ENCODE results near the gene FAM83B.
"Not testable (repeated sequence)": the region's sequence is repeated elsewhere in the genome, so short reads cannot be mapped to it uniquely, and the experiment has no call there.

Gene FAM83B, protein sequence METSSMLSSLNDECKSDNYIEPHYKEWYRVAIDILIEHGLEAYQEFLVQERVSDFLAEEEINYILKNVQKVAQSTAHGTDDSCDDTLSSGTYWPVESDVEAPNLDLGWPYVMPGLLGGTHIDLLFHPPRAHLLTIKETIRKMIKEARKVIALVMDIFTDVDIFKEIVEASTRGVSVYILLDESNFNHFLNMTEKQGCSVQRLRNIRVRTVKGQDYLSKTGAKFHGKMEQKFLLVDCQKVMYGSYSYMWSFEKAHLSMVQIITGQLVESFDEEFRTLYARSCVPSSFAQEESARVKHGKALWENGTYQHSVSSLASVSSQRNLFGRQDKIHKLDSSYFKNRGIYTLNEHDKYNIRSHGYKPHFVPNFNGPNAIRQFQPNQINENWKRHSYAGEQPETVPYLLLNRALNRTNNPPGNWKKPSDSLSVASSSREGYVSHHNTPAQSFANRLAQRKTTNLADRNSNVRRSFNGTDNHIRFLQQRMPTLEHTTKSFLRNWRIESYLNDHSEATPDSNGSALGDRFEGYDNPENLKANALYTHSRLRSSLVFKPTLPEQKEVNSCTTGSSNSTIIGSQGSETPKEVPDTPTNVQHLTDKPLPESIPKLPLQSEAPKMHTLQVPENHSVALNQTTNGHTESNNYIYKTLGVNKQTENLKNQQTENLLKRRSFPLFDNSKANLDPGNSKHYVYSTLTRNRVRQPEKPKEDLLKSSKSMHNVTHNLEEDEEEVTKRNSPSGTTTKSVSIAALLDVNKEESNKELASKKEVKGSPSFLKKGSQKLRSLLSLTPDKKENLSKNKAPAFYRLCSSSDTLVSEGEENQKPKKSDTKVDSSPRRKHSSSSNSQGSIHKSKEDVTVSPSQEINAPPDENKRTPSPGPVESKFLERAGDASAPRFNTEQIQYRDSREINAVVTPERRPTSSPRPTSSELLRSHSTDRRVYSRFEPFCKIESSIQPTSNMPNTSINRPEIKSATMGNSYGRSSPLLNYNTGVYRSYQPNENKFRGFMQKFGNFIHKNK

DNA sequence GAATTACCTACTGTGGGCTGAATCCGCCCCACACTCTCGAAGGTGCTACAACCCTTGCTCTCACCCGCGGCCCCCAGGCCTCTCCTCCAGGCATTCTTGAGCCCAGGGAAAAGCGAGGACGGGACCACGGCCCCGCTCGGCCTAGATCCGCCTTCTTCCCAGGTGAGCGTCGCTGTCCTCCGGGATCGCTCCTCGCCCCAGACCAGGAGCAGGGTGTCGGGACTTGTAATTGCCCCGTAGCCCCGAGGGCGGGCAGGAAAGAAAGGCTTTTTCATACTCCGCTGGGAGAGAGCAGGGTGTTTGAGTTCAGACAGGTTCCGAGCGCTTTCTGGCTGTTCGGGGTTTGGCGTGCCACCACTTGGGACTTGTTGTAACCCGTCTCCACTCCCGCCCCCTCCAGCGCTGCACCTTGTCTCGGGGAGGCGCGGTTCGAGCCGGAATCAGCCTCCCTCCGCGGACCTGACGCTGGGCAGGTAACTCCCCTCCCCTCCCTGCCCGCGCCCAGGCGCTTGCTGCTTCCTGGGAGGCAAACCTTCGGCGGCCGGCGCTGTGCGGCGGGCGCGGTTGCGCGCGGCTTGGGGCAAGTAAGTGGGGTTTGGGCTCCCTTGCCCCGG, at the start of gene FAM83B:
FAM83B (plus strand) TSS at position 529 of the 614 bp plus-strand sequence. CDS start 23,476 bp downstream, outside the sequence.
- in situ Hi-C loops (cut with MboI; ENCODE audit: low sequenced_read_pairs) = no loop called here

DNA sequence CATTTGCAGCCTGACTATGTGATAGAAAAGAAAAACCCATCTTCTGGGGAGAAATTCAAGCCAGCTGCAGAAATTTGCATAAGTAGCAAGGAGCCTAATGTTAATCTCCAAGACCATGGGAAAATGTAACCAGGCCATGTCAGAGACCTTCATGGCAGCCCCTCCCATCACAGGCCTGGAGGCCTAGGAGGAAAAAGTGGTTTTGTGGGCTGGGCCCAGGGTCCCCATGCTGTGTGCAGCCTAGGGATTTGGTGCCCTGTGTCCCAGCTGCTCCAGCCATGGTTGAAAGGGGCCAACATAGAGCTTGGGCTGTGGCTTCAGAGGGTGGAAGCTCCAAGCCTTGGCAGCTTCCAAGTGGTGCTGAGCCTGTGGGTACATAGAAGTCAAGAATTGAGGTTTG, 49.7 kb upstream of the FAM83B start:
- in situ Hi-C loops (cut with MboI; ENCODE audit: low sequenced_read_pairs) = not testable (repeated sequence)

DNA sequence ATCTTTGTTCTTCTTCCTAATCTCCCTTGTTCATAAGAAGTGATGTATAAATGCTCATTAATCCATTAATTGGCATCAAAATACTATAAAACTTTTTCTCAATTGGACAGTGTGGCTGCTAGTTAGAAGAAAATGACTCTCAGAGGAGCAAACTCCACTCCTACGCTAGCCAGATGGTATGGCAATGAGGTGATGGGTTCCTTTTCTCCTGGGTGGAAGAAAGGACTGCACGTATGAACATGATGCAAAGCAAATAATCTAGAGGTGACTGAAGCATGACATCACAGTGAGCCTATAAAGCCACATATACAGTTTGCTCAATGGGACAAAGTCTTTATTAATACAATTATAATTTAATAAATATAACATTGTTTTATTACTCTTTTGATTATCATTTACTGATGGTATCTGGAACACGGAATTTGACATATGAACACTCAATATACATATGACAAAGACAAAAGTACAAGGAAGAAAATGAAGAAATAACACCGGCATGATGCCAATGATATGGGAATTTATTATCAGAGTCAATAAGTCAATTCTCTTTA, 46.4 kb upstream of the FAM83B start:
- in situ Hi-C loops (cut with MboI; ENCODE audit: low sequenced_read_pairs) = no loop called here

DNA sequence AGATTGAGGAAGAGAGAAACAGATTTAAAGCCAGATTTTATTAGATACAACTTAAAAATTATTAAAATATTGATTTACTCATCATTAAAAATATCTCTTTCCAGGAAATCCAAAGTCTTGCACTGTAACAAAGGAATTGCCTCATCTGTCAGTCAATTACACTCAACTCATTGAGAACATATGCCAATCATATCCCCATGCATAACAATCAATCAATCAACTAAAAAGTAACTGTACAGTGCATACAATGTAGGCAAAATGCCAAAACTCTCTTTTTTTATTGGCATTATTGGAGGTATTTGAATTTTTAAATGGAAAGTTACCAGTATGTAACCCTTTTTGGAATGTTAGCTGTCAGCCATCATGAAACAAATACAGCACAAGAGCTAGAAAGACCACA, 45.3 kb upstream of the FAM83B start:
- in situ Hi-C loops (cut with MboI; ENCODE audit: low sequenced_read_pairs) = no loop called here

DNA sequence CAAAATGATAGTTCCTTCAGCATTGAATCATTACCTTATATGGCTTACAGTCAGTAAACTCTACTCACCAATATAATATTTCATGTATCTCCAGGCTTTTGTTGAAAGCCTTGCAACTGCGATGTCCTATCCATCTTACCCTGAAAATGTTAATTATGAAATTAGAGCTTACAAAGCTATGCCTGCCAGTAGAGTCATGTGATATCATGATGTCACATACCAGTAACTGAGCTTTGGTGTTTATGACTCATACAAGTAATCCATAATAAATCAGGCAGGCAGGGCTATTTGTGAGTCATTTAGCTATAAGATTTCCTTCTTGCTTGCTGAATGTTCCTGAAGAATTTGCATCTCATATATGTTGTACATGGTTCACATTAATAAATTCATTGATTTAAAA, 44.9 kb upstream of the FAM83B start:
- in situ Hi-C loops (cut with MboI; ENCODE audit: low sequenced_read_pairs) = no loop called here

DNA sequence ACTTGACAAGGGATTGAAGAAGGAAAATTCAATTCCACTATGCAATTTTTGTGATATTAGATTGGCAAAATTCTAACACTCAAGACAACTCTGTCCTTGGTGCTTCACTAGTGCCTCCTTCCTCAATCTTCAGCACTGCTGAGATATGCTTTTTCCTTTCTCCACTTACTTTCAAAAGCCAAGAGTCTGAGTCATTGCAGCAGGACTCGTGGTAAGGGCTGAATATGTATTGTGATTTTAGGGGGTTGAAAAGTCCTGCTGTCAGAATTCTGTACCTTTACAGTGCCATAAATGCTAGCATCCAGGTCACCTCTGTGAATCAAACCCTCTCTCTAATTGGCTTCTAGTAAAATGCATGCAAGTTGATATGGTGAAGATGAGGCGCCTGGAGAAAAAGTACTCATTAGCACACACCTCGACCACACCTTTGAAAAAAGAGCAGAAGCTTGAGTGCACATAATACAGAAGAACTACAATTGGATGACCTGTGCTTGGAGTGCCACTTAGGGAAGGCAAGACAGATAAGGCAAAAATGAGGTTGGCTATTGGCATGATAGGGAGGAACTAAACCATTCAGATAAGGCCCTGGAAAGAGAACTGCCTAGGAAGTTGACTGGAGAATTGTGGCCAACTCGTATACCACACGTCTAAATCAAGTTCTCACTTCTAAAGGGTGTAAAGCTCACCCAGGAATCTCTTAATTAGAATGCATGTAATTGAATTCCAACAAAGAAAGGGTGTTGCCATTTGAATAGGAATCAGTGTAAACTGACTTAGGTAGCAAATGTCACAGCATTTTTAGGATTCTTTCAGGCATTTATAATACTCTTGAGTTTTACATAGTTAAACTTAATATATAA, 43.6 kb upstream of the FAM83B start:
- in situ Hi-C loops (cut with MboI; ENCODE audit: low sequenced_read_pairs) = no loop called here

DNA sequence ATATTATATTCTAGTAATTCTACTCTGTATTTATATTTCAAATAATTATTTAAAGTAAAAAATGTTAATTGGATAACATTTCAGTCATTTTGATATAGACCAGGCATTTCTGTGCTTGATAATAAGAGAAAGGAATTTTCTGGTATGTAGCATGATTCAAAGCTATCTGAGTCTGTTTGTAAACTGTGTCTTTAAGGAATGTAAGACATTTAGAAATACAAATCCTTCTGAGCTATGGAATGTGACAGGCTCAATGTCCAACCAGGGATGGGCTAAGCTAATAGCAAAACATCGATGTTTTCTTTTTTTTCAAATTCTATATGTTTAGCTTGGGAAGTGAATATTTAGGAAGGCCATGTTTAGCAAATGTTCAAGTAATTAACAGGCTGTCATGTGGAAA, 41.5 kb upstream of the FAM83B start:
- in situ Hi-C loops (cut with MboI; ENCODE audit: low sequenced_read_pairs) = no loop called here

DNA sequence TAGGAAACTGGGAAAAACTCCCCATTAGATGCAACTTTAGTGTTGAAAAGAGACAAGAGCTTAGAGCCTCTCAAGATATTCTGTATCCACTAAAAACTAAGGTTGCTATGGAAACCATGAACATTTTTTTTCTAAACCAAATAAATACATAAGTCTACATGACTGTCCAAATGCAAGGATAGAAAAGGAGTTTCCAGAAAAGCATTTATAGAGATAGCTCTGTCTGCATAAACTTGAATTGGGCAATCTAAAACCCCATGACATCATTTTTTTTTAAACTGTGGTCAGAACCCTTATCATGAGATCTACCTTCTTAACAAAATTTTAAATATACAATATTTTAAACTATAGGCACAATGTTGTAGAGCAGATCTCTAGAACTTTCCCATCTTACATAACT, 36.4 kb upstream of the FAM83B start:
- in situ Hi-C loops (cut with MboI; ENCODE audit: low sequenced_read_pairs) = no loop called here

DNA sequence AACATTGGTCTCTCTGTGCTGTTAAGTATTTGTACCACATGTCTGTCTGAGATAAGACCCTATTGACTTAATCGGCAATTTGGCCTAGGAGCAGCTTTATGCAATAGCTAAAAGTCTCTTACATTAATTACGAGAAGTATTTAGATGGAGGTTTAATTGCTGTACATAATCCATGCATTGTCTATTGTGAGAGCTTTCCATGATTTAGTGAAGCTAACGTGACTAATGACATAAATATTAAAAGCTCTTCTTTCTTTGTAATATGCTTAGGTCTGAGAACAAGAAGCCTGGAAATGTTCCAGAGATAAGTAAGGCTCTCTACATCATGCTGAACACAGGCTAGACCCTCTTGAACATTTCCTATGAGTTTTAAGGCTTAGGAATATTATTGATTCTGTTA, 32.7 kb upstream of the FAM83B start:
- in situ Hi-C loops (cut with MboI; ENCODE audit: low sequenced_read_pairs) = no loop called here

DNA sequence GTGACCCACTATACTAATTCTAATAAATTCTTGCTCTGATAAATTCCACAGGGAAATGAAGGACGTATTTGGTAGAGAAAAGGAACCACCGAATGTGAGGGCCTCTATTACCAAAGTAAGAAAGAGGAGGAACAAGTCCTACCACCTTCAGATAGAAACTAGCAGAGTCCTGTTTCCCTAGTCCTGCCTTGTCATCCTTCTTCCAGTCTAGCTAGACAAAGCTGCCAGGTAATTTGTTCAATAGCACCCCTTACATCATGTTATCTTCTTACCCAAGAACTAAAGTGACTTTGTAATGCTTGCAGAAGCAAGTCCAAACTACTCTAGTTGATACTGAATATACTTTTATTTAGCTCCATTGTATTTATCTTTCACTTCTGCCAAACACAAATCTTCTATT, 29.3 kb upstream of the FAM83B start:
- in situ Hi-C loops (cut with MboI; ENCODE audit: low sequenced_read_pairs) = no loop called here

DNA sequence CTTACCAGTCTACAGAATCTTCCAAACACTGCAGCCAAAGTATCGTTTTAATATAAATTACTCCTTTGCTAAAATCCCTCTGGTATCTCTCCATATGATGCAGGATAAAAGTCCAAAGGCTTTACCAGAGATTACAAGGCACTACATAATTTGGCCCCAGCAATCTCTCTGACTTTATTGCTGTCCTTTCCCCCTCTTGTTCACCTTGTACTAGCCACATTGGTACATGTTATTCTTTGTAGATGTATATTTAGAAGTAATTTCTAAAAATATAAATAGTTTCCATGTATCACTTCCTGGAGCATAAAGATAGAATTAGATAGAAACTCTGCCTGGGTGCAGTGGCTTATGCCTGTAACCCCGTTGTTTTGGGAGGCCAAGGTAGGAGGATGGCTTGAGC, 28.7 kb upstream of the FAM83B start:
- in situ Hi-C loops (cut with MboI; ENCODE audit: low sequenced_read_pairs) = no loop called here

DNA sequence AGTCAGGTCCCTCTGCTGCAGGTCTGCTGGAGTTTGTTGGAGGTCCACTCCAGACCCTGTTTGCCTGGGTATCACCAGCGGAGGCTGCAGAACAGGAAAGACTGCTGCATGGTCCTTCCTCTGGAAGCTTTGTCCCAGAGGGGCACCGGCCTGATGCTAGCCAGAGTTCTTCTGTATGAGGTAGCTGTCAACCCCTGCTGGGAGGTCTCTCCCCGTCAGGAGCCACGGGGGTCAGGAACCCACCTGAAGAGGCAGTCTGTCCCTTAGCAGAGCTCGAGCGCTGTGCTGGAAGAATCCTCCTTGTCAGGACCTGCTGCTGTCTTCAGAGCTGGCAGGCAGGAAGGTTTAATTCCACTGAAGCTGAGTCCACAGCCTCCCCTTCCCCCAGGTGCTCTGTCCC, 22.3 kb upstream of the FAM83B start:
- in situ Hi-C loops (cut with MboI; ENCODE audit: low sequenced_read_pairs) = not testable (repeated sequence)

DNA sequence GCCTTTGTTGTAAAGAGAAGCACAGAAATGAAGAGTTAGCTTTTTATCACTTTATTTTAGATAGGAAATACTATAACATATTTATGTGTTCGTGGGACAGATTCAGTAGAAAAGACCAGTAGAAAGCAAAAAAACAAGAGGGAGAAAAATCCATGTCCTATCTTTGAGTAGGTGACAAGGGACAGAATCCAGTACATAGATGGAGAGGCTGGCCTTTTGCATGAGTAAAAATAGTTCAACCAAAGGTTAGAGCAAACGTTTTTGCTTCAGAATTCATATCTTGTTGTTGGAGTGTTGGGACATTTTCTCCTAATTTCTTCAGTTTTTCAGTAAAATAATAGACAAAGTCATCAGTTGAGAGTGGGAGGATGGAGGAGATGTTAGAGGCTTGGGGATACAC, 19.6 kb upstream of the FAM83B start:
- in situ Hi-C loops (cut with MboI; ENCODE audit: low sequenced_read_pairs) = no loop called here

DNA sequence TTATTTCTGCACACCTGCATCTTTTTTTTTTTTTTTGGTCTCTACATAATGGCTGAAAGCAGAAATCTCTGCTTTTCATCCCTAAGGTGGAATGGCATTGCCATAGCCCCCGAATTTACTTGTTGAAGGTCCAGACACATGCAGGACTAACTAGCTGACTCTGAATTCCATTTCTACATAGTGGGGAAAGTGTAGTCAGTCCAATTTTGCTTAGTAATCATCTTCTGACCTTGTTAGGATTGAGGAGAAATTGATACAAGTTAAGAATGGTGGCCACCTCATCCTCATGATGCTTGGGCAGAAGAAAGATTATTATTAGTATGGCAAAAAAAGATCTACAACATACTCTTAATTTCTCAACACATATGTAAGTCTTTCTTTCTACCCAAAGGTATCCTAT, 16.4 kb upstream of the FAM83B start:
- in situ Hi-C loops (cut with MboI; ENCODE audit: low sequenced_read_pairs) = no loop called here

DNA sequence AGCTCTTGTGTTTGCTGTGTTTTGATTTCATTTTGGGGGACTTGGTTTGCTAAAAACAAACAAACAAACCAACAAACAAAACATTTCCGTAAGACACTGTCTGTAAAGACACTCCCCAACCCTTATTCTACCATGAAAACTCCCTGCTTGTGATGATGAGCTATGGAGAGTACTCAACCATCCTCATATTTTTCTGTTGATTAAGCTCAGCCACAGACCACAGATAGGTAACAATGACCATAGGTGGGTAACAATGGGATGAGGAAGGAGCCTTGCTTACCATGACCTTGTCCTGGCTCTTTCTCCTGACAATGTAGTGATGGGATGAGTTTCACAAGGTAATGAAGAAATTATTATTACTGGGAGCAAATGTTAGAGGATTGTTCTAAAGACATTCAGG, 11.4 kb upstream of the FAM83B start:
- in situ Hi-C loops (cut with MboI; ENCODE audit: low sequenced_read_pairs) = no loop called here

DNA sequence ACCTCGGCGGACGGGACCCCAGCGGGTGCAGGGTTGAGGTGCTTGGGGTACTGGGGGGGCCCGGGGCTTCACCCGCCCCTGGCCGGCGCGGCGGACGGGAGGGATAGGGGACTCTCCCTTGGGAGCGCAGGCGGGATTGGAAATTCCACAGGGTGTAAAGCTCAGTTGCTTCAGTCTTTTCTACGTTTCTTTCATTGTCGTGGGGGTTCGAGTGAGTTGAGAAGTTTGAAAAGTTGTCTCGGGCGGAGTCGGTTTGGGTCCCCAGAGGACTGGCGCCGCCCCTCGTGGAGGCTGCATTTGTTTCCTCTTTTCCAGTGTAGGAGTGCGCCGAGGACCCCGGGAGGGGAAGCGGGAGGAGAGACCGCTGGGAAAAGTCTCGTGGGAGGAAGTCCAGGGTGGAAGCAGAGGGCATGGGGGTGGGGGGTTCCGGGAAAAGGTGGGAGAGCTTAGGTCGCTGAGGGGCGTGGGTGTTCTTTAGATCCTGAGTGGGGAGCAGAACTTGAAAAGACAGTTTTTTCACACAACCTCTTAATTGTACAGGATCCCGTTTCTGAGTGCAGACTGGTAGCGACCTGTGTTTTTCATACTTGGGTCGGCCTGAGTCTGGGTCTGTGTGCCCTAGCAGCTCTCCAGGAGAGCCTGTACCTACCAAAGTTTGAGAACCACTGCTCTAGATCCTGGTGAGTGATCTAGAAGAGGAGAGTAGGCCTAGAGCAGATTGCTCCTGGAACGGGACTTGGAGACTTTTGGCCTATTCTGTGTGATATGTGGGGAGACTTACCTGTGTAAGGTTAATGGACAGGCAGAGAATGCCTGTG, 495 bp downstream of the FAM83B start:
- in situ Hi-C loops (cut with MboI; ENCODE audit: low sequenced_read_pairs) = no loop called here

DNA sequence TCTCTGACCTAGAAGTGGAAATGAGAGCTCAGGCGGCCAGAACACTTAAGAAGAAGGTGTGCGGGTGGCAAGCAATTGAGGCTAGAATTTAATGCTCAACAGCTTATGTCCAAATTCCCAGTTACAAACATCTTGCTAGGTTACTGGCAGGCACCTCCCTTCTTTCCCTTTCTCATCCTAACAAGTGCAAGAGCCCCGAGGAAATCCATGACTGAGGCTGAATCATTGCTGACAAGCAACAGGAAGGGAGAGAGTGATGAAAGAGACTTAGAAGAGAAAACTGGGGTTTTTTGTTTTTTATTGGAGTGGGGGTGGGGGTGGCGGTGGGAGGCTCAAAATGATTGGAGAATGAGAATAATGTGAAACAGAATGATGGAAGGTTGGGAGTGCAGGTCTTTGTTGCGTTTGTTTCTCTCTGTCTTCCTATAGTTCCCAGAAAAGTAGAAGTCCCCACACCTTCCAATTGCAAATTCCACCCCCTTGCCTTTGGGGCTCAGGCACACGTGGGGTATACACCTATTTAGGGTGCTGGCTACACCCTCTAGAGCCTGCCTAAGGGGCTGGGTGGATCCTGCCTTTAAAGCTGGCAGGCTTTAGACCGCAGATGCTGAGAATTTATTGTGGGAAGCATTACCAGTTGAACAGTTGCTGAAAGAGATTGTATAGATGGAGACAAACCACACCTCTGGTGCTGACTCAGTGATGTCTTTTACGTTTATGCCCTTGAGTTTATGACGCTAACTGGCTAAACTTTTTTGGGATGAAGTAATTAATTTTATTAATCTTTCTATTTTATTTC, 1.4 kb downstream of the FAM83B start:
- in situ Hi-C loops (cut with MboI; ENCODE audit: low sequenced_read_pairs) = no loop called here

DNA sequence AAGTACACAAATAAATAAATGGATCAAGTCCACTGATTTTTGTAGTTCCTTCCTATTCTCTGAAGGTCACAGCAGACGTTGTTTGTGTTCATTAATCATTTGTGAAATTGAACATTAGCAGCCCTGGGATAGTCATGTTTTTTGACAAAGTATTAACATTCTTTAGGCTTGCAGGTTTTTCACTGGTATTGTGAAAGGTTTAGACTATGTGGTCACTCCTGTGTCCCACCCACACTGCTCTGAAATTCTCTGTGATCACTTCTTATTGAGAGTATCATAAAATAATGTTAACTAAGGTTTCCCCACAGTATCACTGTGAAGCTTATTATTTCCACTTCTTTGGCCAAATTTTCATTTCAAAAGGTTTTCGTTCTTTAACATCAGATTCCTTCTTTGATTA, 3.5 kb downstream of the FAM83B start:
- in situ Hi-C loops (cut with MboI; ENCODE audit: low sequenced_read_pairs) = no loop called here

DNA sequence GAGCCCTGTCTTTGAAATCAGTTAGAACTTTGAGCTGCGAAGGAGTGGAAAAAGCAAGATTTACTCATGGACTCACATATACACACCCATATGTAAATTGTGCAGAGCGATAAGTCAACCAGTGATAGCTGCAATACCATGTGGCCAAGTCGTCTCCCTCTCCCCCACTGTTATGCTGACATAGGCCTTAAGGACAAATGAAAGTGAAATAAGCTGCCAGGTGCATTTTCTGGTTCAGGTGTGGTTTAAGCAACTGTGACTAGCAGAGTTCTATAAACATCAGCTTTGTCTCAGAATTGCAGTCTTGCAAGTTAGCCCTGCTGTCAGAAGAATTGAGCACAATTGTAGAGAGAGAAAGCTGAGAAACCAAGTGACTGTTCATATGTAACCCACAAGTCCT, 9.6 kb downstream of the FAM83B start:
- in situ Hi-C loops (cut with MboI; ENCODE audit: low sequenced_read_pairs) = no loop called here

Measured in HL-60/S4 treated with retinoic acid at 250 ng/mL for 4 days and 3 days (cell line).